ENCODE data around the gene ABO. TPM values are rescaled to one million over a fixed set of nuclear protein-coding genes. Genes with fewer than 3 reads are reported as not detected.
"Not testable (repeated sequence)": the region's sequence is repeated elsewhere in the genome, so short reads cannot be mapped to it uniquely, and the experiment has no call there.

Gene ABO
- total RNA-seq, 1 experiment from 2014 or later, result 0.37 TPM

DNA sequence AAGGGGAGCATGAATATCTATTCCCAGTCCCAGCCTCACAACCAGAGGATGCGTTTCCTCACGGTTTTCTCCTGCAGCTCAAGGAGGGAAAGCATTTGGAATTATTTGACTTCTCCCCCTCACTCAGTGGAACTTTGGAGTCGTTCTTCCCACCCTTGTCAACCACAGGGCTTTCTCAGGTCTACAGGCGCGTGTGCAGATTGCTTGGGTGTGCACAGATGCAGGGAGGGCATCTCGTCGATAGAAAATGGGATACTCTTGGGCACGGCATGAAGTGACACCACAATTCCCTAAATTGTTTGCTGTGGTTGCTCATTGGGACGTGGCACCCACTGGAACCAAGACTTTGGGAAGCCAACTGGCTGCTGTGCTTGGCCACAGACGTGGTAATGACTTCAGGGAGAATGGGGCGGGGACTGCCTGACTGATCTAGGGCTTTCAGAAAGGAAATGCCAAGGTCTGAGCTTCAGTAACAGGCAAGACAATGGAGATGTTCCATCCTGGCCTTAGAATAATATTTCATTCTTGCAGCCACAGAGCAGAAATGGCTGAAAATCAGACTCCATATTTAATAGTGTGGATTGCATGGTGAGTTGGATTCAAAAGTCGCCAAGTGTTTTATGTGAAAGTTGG, 53.7 kb downstream of the ABO start:
- no peaks in the 10 kb centered on the region; the same call in 1 of the 2 replicates for H3K27me3 ChIP-seq (ENCODE audit: insufficient read depth, low read length)
- no peak overlapping the region for H2BK15ac ChIP-seq (ENCODE audit: low read depth, low read length)
- H4K20me1 ChIP-seq (ENCODE audit: control insufficient read depth, insufficient read depth, insufficient read length), result no peaks in the 10 kb centered on the region
- no peaks in the 10 kb centered on the region for H3K79me2 ChIP-seq (ENCODE audit: insufficient read depth, low read length)
- no peak overlapping the region for H2AK5ac ChIP-seq (ENCODE audit: insufficient read length, low read length)
- no peak overlapping the region for H3K27ac ChIP-seq (ENCODE audit: insufficient read length, low read depth, low read length)
- H2BK20ac ChIP-seq (ENCODE audit: low read depth, low read length, poor library complexity, severe bottlenecking), result no peak overlapping the region
- H4K8ac ChIP-seq (replicated peaks; ENCODE audit: insufficient read length, low read depth, low read length), result no peak overlapping the region
- Mint-ChIP-seq H3K9me3 (peaks cover 0 to 2% of the 10 kb centered on the region in 2 experiments; a peak in 2 of 5 replicates), H3K27ac (no peak overlapping the region), H3K27me3 (ENCODE audit: low read depth) (peaks cover 86% of the 10 kb centered on the region), H3K4me1 (peaks cover 0 to 10% of the 10 kb centered on the region in 2 experiments; a peak in 3 of 4 replicates), H3K36me3 (ENCODE audit: insufficient read depth in 1 of 3, low read depth in 3 of 3) (no peaks in the 10 kb centered on the region), H3K4me3 (no peak overlapping the region)
- H3K23me2 ChIP-seq (ENCODE audit: insufficient read length, low read depth, low read length, poor library complexity, severe bottlenecking), result no peaks in the 10 kb centered on the region
- no peaks in the 10 kb centered on the region for H3K79me1 ChIP-seq (ENCODE audit: insufficient read depth, low read depth, low read length, poor library complexity, severe bottlenecking)
- H2AFZ ChIP-seq (ENCODE audit: low read length), result no peak overlapping the region
- no peak overlapping the region for H2BK5ac ChIP-seq (ENCODE audit: insufficient read length, low read length)
- no peak overlapping the region for H3K18ac ChIP-seq (ENCODE audit: insufficient read length, low read depth, low read length)
- no peak overlapping the region for H4K91ac ChIP-seq (ENCODE audit: insufficient read length, low read depth, low read length)
- H3K14ac ChIP-seq (ENCODE audit: insufficient read depth, low read length), result no peak overlapping the region; the same call in 1 of the 2 replicates
- H3K9ac ChIP-seq (ENCODE audit: extremely low read depth, insufficient read length, low read length), result no peak overlapping the region
- no peaks in the 10 kb centered on the region for H3K9me3 ChIP-seq (ENCODE audit: control insufficient read depth, low read depth, low read length)
- TF ChIP-seq, protein P1, sequence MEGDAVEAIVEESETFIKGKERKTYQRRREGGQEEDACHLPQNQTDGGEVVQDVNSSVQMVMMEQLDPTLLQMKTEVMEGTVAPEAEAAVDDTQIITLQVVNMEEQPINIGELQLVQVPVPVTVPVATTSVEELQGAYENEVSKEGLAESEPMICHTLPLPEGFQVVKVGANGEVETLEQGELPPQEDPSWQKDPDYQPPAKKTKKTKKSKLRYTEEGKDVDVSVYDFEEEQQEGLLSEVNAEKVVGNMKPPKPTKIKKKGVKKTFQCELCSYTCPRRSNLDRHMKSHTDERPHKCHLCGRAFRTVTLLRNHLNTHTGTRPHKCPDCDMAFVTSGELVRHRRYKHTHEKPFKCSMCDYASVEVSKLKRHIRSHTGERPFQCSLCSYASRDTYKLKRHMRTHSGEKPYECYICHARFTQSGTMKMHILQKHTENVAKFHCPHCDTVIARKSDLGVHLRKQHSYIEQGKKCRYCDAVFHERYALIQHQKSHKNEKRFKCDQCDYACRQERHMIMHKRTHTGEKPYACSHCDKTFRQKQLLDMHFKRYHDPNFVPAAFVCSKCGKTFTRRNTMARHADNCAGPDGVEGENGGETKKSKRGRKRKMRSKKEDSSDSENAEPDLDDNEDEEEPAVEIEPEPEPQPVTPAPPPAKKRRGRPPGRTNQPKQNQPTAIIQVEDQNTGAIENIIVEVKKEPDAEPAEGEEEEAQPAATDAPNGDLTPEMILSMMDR (conservative IDR thresholded peaks at IDR 0.05), result no peak
- H3T11ph ChIP-seq (ENCODE audit: low read length), result no peak overlapping the region
- DNase-seq, result no peak
- no peak overlapping the region for H3K4ac ChIP-seq (ENCODE audit: low read depth, low read length)
- no peak overlapping the region for H2BK120ac ChIP-seq (ENCODE audit: low read depth, low read length, poor library complexity, severe bottlenecking)
- H4K5ac ChIP-seq (ENCODE audit: insufficient read length, low read depth, low read length), result no peak overlapping the region
- H3K4me1 ChIP-seq (ENCODE audit: insufficient read depth, low read length), result no peaks in the 10 kb centered on the region
- no peak overlapping the region for H3K23ac ChIP-seq (ENCODE audit: insufficient read length, low read depth, low read length)
- WGBS (ENCODE audit: extremely low coverage, insufficient read length, low lambda C conversion rate), result no CpG with 5 or more reads among the region's 12 CpGs
- no peak overlapping the region for H3K56ac ChIP-seq (ENCODE audit: insufficient read length, low read depth, low read length)
- H3K4me2 ChIP-seq (ENCODE audit: insufficient read depth, insufficient read length, low read length), result no peak overlapping the region
- no peak overlapping the region for H2BK12ac ChIP-seq (ENCODE audit: insufficient read length, low read depth, low read length)

DNA sequence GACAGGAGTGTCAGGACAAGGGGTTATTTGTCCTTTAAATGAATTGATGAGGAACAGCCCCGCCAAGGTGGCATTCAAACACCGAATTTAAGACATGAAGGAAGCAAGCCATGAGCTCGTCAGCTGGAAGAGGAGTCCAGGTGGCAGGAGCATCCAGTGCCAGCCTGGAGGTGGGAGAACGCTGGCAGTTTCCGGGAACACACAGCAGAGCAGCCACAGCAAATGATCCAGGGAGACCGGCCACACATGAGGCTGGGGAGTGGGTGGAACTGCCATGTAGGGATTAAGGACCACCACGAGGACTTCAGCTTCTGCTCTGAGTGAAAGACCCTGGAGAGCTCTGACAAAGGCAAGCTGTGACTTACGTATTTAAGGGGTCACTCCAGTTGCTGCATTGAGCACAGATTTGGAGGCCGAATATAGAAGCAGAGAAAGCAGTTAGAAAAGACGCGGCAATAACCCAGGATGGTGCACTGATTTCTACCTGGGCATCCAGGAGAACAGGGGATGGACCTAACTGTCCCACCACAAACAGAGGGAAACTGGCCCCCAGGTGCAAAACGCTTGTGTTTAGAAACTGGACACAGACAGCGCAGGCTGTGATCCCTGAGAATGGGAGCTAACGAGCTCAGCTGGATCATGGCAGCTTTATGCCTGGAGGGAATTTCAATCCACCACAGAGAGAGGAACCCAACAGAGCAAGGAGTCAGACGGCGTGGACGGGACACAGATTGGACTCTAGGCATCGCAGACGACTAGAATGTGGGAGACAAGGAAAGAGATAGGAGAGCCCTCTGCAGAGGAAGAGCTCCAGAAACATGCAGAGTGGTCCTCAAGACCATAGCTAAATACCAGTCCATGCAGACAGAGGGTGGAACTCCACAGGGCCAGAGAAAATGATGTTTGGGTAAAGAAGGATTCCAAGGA, 56.7 kb downstream of the ABO start:
- not testable (repeated sequence) for H3K23ac ChIP-seq (ENCODE audit: insufficient read length, low read depth, low read length); H3K27ac ChIP-seq (ENCODE audit: insufficient read length, low read depth, low read length); DNase-seq; H3K79me1 ChIP-seq (ENCODE audit: insufficient read depth, low read depth, low read length, poor library complexity, severe bottlenecking); H3K4me1 Mint-ChIP-seq; H3K23me2 ChIP-seq (ENCODE audit: insufficient read length, low read depth, low read length, poor library complexity, severe bottlenecking); H3K9me3 ChIP-seq (ENCODE audit: control insufficient read depth, low read depth, low read length); H3K36me3 Mint-ChIP-seq (ENCODE audit: insufficient read depth in 1 of 3, low read depth in 3 of 3); H3K27me3 ChIP-seq (ENCODE audit: insufficient read depth, low read length); H3K4me2 ChIP-seq (ENCODE audit: insufficient read depth, insufficient read length, low read length); H2BK12ac ChIP-seq (ENCODE audit: insufficient read length, low read depth, low read length); H3K14ac ChIP-seq (ENCODE audit: insufficient read depth, low read length); H4K20me1 ChIP-seq (ENCODE audit: control insufficient read depth, insufficient read depth, insufficient read length); H3K79me2 ChIP-seq (ENCODE audit: insufficient read depth, low read length); H4K91ac ChIP-seq (ENCODE audit: insufficient read length, low read depth, low read length); H3K56ac ChIP-seq (ENCODE audit: insufficient read length, low read depth, low read length); H2BK20ac ChIP-seq (ENCODE audit: low read depth, low read length, poor library complexity, severe bottlenecking); H2AFZ ChIP-seq (ENCODE audit: low read length); H2BK120ac ChIP-seq (ENCODE audit: low read depth, low read length, poor library complexity, severe bottlenecking); H3K4me3 Mint-ChIP-seq; H2BK5ac ChIP-seq (ENCODE audit: insufficient read length, low read length); H3K18ac ChIP-seq (ENCODE audit: insufficient read length, low read depth, low read length); H2BK15ac ChIP-seq (ENCODE audit: low read depth, low read length); H3K4ac ChIP-seq (ENCODE audit: low read depth, low read length); H4K5ac ChIP-seq (ENCODE audit: insufficient read length, low read depth, low read length); H3K4me1 ChIP-seq (ENCODE audit: insufficient read depth, low read length); H4K8ac ChIP-seq (replicated peaks; ENCODE audit: insufficient read length, low read depth, low read length); H3K9ac ChIP-seq (ENCODE audit: extremely low read depth, insufficient read length, low read length); H2AK5ac ChIP-seq (ENCODE audit: insufficient read length, low read length); H3T11ph ChIP-seq (ENCODE audit: low read length)
- Mint-ChIP-seq H3K27me3 (ENCODE audit: low read depth) (peaks cover 100% of the 10 kb centered on the region), H3K27ac (peak overlapping the region in 1 of 3 experiments; percentile 57; a peak in 2 of 7 replicates), H3K9me3 (peaks cover 9 to 14% of the 10 kb centered on the region in 2 experiments; a peak in 4 of 5 replicates)
- no CpG with 5 or more reads among the region's 19 CpGs for WGBS (ENCODE audit: extremely low coverage, insufficient read length, low lambda C conversion rate)

All from H9 (cell line).